Amniotic epithelial cell (primary cell): ENCODE data around the gene CD33.
"Not testable (repeated sequence)": the region's sequence is repeated elsewhere in the genome, so short reads cannot be mapped to it uniquely, and the experiment has no call there.

Experiments
- DNase-seq: peaks from one replicate; pipeline ENCODE4 v3.0.0-alpha.2; 2010; ENCODE audit warnings: low read depth

Gene CD33

DNA sequence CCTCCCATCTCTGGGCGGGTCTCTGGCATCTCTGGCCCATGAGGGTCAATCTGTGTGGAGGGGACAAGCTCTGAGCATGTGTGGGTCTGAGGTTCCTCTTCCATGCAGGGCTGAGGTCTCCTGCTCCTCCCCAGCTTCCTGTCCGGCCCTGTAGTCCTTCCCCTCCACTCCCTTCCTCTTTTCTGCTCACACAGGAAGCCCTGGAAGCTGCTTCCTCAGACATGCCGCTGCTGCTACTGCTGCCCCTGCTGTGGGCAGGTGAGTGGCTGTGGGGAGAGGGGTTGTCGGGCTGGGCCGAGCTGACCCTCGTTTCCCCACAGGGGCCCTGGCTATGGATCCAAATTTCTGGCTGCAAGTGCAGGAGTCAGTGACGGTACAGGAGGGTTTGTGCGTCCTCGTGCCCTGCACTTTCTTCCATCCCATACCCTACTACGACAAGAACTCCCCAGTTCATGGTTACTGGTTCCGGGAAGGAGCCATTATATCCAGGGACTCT is at the start of gene CD33:
Gene CD33 (plus strand): TSS at position 183 of the 496 bp plus-strand sequence. CDS start 39 bp downstream, at position 222.
- DNase-seq, result not testable (repeated sequence)

GRCh38 chr19:51179256-51179655 is 45.6 kb upstream of the CD33 start:
- no peak for DNase-seq

DNA sequence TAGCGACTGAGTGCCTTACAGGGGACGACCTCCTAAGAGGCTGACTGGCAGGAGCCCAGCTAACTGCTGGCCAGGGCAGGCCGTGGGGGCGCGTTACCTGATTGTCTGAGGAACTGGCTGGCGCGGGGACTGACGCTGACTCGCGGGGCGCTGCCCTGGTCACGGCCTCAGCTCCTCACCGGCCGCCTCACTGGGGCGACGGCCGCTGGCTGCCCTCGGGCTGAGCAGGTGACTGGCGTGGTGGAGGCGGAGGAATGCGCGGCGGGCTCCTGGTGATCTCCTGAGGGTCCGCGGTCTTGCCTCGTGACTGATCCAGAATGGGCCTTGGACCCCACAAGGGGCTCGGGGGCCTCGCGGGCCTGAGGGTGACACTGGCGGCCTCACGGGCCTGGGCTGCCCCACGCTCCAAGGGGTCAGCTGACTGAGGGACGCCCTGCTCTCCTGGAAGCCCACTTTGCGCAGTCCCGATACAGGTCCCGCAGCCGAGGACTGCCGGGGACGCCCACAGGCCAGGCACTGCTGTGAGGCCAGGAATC is 43.4 kb upstream of the CD33 start:
- DNase-seq, result no peak

DNA sequence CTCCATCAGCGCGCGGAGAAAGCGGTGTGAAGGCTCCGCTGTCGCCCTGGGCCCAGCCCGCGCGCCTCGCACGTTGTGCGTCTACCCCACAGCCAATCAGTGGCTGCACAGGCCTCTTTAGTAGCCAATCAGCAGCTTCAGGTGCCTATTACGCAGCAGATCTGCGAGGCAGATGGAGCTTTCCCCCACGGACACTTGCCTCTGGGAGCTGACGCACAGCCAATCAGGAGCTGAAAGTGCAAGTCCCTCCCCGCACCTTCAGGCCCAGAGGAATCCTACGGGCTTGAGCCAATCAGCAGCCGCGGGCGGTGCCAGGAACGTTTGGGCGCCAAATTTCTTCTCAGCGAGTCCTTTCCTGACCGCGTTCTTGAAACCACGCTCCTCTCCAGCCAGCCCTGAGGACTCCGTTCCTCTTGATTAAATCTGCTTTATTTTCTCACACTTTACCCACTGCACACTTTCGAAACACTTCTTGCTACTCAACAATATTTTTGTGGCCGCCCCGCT is 42.9 kb upstream of the CD33 start:
- DNase-seq, result no peak

DNA sequence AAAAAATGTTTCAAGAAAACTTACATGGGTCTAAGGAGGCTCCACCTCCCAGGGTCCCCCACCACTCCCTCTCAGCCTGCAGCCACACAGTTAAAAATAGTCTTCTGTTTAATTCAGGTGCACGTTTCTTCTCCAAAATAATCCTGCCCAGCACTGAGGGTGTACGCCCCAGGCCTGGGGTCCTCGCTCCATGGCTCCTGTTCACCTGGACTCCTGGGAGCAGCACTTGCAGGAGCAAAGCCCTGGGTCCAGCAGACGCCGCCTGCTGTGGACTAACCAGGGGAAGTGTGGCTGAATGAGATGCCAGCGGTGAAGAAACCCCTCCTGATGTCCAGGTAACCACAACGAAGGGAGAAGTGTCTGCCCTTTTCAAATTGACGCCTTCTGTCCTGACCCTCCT is 41.3 kb upstream of the CD33 start:
- no peak for DNase-seq

DNA sequence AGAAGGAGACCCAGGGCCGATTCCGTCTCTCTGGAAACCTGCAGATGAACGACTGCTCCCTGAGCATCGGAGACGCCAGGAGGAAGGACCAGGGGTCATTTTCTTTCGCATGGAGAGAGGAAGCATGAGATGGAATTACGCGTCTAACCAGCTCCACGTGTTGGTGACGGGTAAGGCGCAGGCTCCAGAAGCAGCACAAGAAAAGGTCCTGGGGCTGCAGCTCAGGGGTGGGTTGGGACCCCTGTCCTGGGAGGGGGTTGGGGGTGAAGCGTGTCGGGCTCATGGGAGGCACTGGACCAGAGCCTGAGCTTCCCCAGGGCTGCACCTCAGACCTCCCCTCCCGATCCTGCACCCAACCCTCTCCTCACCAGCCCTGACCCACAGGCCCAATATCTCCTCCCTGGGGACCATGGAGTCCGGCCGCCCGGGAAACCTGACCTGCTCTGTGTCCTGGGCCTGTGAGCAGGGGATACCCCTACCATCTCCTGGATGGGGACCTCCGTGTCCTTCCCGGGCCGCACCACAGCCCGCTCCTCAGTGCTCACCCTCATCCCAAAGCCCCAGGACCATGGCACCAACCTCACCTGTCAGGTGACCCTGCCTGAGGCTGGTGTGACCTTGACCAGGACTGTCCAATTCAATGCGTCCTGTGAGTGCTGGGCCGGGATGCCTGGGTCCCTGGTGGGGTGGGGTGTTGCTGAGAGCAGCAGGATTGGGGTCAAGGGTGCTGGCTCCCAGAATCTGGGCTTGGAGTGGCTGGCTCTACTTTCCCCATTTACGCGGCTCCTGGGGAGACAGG is 39.6 kb upstream of the CD33 start:
- DNase-seq, result no peak

GRCh38 chr19:51185868-51186215 is 39.0 kb upstream of the CD33 start:
- DNase-seq, result no peak

DNA sequence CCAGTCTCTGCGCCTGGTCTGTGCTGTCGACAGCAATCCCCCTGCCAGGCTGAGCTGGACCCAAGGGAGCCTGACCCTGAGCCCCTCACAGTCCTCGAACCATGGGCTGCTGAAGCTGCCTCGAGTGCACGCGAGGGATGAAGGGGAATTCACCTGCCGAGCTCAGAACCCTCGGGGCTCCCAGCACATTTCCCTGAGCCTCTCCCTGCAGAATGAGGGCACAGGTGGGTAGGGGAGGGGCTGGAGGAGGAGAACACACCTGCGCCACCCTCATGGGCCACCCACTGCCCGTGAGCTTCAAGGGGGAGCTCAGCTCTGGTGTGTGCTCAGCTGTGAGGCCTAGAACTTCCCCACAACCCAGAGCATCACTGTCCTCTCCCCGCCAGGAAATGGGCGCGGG is 38.6 kb upstream of the CD33 start:
- DNase-seq, result no peak

DNA sequence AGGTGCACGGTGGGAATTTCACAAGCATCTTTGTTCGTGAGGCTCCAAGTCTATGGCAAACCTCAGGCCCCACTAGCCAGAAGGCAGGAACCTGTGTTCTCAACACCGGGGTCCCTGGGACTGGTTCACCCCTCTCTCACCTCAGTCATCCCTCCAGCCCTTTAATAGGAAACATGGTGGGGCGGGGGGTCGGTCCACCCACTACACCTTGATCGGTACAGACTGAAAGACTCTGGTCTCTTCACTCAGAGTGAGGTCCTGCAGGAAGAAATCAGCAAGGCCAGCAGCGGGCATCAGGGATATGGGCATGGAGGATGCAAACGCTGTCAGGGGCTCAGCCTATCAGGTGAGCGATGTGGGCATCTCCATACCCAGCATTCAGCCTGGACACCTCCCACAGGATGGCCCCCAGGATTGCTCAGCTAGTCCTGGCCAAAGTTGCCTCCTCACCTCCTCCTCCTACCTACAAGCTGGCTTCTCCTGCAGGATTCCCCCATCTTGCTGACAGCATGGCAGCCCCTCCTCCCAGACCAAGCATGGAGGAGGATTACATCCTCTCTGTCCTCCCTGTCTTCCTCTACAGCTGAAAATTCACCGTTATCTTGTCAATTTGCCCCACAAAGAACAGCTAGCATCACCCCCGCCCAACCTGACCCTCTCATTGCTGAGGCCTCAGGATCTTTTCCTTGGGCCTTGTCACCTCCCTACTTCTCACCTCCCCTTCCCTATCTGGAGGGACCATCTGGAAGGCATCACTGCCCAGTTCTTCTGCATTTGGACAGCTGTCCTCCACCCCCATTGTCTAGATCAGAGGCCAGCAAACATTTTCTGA is 37.3 kb upstream of the CD33 start:
- no peak for DNase-seq

GRCh38 chr19:51188227-51188559 is 36.7 kb upstream of the CD33 start:
- no peak for DNase-seq

GRCh38 chr19:51192689-51193088 is 32.2 kb upstream of the CD33 start:
- no peak for DNase-seq

DNA sequence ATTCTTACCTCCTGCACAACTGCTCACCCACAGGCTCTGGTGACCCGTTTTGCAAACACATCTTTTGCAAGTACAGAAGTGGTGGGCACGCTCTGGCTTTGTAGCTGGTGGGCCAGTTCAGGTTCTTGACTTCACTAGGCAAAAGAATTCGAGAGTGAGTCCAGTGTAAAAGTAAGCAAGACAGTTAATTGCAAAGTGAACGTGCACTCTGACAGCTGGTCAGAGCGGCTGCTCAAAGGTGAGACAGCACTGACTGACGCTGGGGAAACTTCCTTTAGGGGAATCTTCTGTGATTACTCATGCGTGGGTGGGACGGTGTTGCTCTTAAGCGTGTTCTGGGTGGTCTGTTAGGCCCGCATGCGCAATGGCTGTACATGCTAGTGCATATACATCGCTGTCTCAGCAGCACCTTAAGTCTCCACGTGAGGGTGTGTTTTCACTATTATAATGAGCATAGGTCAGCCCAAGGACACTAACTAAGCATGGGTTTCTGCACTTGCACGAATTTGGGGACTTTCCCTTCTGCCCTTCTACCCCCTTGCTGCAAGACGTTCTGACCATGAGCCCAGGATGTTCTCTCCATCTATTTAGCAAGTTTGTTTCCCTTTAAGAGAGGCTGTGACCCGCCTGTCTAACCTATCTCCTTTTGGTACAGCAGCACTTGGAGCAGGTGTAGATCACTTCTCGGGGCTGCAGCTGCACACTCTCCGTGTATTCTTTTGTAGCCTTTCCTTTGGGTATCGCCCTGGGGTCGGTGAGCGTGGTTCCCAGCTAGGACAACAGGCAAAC is 30.2 kb upstream of the CD33 start:
- no peak for DNase-seq

DNA sequence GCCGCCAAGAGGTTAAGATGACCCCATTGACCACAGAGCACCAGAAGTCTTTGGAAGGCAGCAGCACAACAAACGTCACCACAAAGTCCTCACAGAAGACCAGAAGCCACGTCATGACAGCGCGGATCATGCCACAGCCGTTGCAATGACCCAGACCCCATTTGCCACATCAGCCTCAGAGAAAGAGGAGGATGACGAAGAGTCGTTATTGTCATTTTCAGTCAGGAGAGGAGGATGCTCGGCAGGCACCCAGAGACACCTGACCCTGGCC is 29.6 kb upstream of the CD33 start:
- no peak for DNase-seq

- DNase-seq, result no peak
These were observed 29.3 kb upstream of the CD33 start for GRCh38 chr19:51195616-51196015.

GRCh38 chr19:51196181-51196580 is 28.7 kb upstream of the CD33 start:
- DNase-seq, result no peak

- no peak for DNase-seq
These were observed 26.2 kb upstream of the CD33 start for GRCh38 chr19:51198641-51199040.

DNA sequence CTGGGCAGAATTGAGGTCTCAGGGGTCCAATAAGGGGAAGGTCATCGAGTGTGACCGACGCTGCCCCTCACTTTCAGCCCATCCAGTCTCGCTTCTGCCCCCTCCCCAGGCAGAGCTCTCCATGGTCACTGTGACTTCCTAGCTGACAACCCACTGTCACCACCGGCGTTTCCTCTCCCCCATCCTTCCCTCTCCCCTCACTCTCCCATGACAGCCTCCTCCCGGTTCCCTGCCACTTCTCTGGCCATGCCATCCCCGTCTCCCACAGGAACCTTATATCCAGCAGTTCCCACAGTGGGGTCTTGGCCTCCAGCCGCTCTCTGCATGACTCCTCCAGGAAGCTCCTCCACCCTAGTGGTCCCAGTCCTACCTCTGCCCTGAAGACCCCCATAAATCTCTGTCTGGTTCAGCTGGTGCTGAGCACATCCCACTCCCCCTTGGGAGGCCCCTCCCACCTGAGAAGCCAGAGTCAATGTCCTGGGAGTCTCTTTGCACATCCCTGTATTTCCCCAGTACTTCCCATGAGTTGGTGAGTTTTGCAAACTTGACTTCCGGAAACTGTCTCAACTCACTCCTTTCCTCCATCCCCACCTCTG is 24.7 kb upstream of the CD33 start:
- no peak for DNase-seq

DNA sequence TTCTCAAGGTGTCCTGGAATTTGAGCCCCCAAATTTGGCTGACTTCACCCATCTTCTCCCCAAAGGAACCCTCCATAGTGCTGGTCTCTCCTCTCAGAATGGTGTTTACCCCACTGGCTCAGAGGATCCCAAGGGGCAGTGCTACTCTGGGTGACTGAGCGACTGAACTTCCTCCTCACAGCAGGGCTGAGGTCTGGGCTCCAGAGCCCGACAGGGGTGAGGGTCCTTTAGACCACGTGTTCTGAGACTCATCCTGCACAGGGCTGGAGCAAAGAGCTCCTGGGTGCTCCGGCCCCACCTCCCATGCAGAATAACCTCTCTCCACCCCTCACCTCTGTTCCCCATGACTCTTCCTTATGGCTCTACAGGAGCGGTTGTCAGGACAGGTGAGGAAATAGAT is 23.2 kb upstream of the CD33 start:
- DNase-seq, result no peak

GRCh38 chr19:51203916-51204315 is 21.0 kb upstream of the CD33 start:
- no peak for DNase-seq

DNA sequence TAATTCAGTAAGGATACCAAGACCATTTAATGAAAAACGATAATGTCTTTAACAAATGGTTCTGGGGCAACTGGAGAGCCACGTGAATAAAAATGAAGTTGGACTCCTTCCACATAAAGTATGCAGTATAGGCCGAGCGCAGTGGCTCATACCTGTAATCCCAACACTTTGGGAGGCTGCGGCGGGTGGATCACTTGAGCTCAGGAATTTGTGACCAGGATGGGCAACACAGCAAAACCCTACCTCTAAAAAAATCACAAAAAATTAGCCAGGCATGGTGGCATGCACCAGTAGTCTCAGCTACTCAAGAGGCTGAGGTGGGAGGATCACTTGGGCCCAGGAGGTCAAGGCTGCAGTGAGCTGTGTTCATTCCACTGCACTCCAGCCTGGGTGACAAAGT is 20.6 kb upstream of the CD33 start:
- DNase-seq, result no peak

DNA sequence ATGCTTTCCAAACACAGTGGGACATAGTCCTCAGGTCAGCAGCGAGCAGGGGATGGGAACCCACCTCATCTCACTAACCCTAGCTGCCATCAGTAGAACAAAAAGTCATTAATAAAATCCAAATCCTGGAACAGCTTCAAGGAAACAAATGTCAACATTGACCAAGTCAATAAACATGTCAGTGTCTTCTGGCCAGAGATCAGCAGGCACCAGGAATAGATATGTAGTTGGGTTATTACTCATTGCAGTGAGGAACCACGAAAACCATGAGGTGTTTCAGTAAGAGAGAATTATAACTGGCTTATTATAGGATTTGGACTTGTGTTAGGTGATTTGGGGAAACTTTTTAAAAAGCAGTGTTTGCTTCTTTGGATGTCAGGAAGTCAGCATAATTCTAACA is 17.1 kb upstream of the CD33 start:
- no peak for DNase-seq

- DNase-seq, result no peak
These were observed 14.6 kb upstream of the CD33 start for GRCh38 chr19:51210191-51210784.
